Breast epithelium (tissue), 4 donors: ENCODE data around the gene ARID5B. TPM values are rescaled to one million over a fixed set of nuclear protein-coding genes. Genes with fewer than 3 reads are reported as not detected.

ENCODE experiments used
- DNase-seq, 2 donors: peaks; one replicate each; pipeline ENCODE4 v3.0.0-alpha.2; 2019; ENCODE audit warnings: low spot score in 2 of 2
- H3K27ac ChIP-seq, 2 donors: fragments of 200-600 bp; sonication (generic) in 1 of 2; one replicate each; pipeline ENCODE4 v1.5.1; 2016 to 2019; ENCODE audit warnings: mild to moderate bottlenecking in 1 of 2
- H3K27me3 ChIP-seq, 2 donors: fragments of 200-600 bp; sonication (generic) in 1 of 2; one replicate each; pipeline versions ENCODE4 v1.5.1 to v1.6.0; 2017 to 2019; ENCODE audit warnings: control low read depth in 1 of 2, mild to moderate bottlenecking in 1 of 2
- H3K36me3 ChIP-seq: fragments of 200-600 bp; one replicate; pipeline ENCODE4 v1.5.1; 2019
- H3K4me1 ChIP-seq, 2 donors: fragments of 200-600 bp; sonication (generic); one replicate each; pipeline ENCODE4 v1.5.1; 2016 to 2019; ENCODE audit warnings: control low read depth in 1 of 2
- H3K4me3 ChIP-seq, 3 donors: fragments of 200-600 bp; sonication (generic); 1 replicate in 2 of 3; 2 replicates in 1 of 3; pipeline ENCODE4 v1.5.1; 2016 to 2019; ENCODE audit warnings: mild to moderate bottlenecking in 3 of 3, moderate library complexity in 2 of 3
- H3K9me3 ChIP-seq, 2 donors: fragments of 200-600 bp; sonication (generic) in 1 of 2; one replicate each; pipeline ENCODE4 v1.5.1; 2016 to 2019; ENCODE audit warnings: control low read depth in 1 of 2
- CTCF ChIP-seq, 3 donors: fragments of 450-650 bp; IDR thresholded peaks; one replicate each; pipeline ENCODE4 v1.5.1; 2016 to 2017; ENCODE audit warnings: antibody characterized with exemption in 3 of 3, mild to moderate bottlenecking in 3 of 3, moderate library complexity in 3 of 3
- POLR2A ChIP-seq: fragments of 450-650 bp; IDR thresholded peaks from one replicate; pipeline ENCODE4 v1.6.1; 2016; ENCODE audit warnings: antibody characterized with exemption, mild to moderate bottlenecking, moderate library complexity
- POLR2AphosphoS5 ChIP-seq, 3 donors: sonication (generic); formaldehyde crosslinking; IDR thresholded peaks; one replicate each; pipeline ENCODE4 v1.6.1; 2017; ENCODE audit warnings: antibody characterized with exemption in 3 of 3
- intact Hi-C: fragments of 100-400 bp; cut with DNase I; formaldehyde crosslinking; loops from one replicate; pipeline ENCODE4 v1.15.1; 2023; ENCODE audit warnings: low total_unique reads
- total RNA-seq, 3 donors: library from RNA; depleted of rRNA; stranded (reverse); fragments of >200 nt; gene quantifications; one replicate each; pipeline ENCODE4 v1.1.0, GENCODE V29; 2016

ARID5B gene
- total RNA-seq = 100 to 1,000 TPM in 2 of 3 donors, 10 to 100 TPM in 1; 89.5 to 166 (median 125) TPM

GRCh38 chr10:61900829-61901792 is at the start of gene ARID5B:
Gene ARID5B, plus strand, starts transcription at chr10:61901699. Its CDS starts 11 bp downstream, at chr10:61901710.
- H3K27ac ChIP-seq = peak within 1 kb of the TSS; percentile 99
- no peak for TF ChIP-seq POLR2A
- peak within 1 kb of the TSS; percentile 83 to 91 (median 90) for H3K4me3 ChIP-seq
- intact Hi-C loops = no loop called here
- no peaks in the 10 kb centered on the region for H3K27me3 ChIP-seq
- H3K36me3 ChIP-seq = no peaks in the 10 kb centered on the region
- H3K4me1 ChIP-seq = peaks cover 4 to 5% of the 10 kb centered on the region in 2 donors
- H3K9me3 ChIP-seq = no peaks in the 10 kb centered on the region
- DNase-seq = no peak

- no peaks in the 10 kb centered on the region for H3K4me1 ChIP-seq
- no peaks in the 10 kb centered on the region for H3K9me3 ChIP-seq
- no peak overlapping the region for H3K27ac ChIP-seq
- no peak for DNase-seq
- TF ChIP-seq POLR2A = no peak
- no peak for TF ChIP-seq CTCF (IDR thresholded peaks at IDR 0.05)
- TF ChIP-seq POLR2AphosphoS5 (IDR thresholded peaks at IDR 0.05) = no peak
- intact Hi-C loops = no loop called here
- no peaks in the 10 kb centered on the region for H3K27me3 ChIP-seq
- no peaks in the 10 kb centered on the region for H3K36me3 ChIP-seq
- no peak overlapping the region for H3K4me3 ChIP-seq
These were observed 49.2 kb upstream of the ARID5B start for GRCh38 chr10:61852261-61852660.

- TF ChIP-seq CTCF (IDR thresholded peaks at IDR 0.05) (no peak), POLR2AphosphoS5 (IDR thresholded peaks at IDR 0.05) (no peak), POLR2A (no peak)
- no peak overlapping the region for H3K4me3 ChIP-seq
- no peaks in the 10 kb centered on the region for H3K9me3 ChIP-seq
- intact Hi-C loops = no loop called here
- H3K36me3 ChIP-seq = no peaks in the 10 kb centered on the region
- no peaks in the 10 kb centered on the region for H3K27me3 ChIP-seq
- no peak overlapping the region for H3K27ac ChIP-seq
- no peak for DNase-seq
- no peaks in the 10 kb centered on the region for H3K4me1 ChIP-seq
These were observed 45.7 kb upstream of the ARID5B start for GRCh38 chr10:61855771-61856170.

- TF ChIP-seq POLR2AphosphoS5 (IDR thresholded peaks at IDR 0.05) = no peak
- TF ChIP-seq CTCF (IDR thresholded peaks at IDR 0.05) = no peak
- TF ChIP-seq POLR2A = no peak
- H3K36me3 ChIP-seq = no peaks in the 10 kb centered on the region
- DNase-seq = no peak
- H3K4me3 ChIP-seq = no peak overlapping the region
- intact Hi-C loops = no loop called here
- H3K9me3 ChIP-seq = no peaks in the 10 kb centered on the region
- H3K27ac ChIP-seq = no peak overlapping the region
- no peaks in the 10 kb centered on the region for H3K4me1 ChIP-seq
- no peaks in the 10 kb centered on the region for H3K27me3 ChIP-seq
These were observed 43.8 kb upstream of the ARID5B start for GRCh38 chr10:61857746-61858145.

GRCh38 chr10:61859786-61860185 is 41.7 kb upstream of the ARID5B start:
- H3K36me3 ChIP-seq = no peaks in the 10 kb centered on the region
- H3K4me3 ChIP-seq = no peak overlapping the region
- no peaks in the 10 kb centered on the region for H3K27me3 ChIP-seq
- H3K27ac ChIP-seq = no peak overlapping the region
- TF ChIP-seq POLR2AphosphoS5 (IDR thresholded peaks at IDR 0.05) (no peak), POLR2A (no peak), CTCF (IDR thresholded peaks at IDR 0.05) (no peak)
- intact Hi-C loops = no loop called here
- DNase-seq = no peak
- H3K4me1 ChIP-seq = no peaks in the 10 kb centered on the region
- no peaks in the 10 kb centered on the region for H3K9me3 ChIP-seq
